Activated CD8-positive, alpha-beta memory T cell treated with anti-CD3 and anti-CD28 coated beads, Interleukin-2, amount 50 U/mL, for 24 hours (primary cell): Measurements from ENCODE around the gene SULT2B1.
"Not testable (repeated sequence)": the region's sequence is repeated elsewhere in the genome, so short reads cannot be mapped to it uniquely, and the experiment has no call there.

Source experiments
- DNase-seq: peaks from one replicate; pipeline ENCODE4 v3.0.0-alpha.2; 2020; ENCODE audit errors: extremely low read depth

Gene SULT2B1

DNA sequence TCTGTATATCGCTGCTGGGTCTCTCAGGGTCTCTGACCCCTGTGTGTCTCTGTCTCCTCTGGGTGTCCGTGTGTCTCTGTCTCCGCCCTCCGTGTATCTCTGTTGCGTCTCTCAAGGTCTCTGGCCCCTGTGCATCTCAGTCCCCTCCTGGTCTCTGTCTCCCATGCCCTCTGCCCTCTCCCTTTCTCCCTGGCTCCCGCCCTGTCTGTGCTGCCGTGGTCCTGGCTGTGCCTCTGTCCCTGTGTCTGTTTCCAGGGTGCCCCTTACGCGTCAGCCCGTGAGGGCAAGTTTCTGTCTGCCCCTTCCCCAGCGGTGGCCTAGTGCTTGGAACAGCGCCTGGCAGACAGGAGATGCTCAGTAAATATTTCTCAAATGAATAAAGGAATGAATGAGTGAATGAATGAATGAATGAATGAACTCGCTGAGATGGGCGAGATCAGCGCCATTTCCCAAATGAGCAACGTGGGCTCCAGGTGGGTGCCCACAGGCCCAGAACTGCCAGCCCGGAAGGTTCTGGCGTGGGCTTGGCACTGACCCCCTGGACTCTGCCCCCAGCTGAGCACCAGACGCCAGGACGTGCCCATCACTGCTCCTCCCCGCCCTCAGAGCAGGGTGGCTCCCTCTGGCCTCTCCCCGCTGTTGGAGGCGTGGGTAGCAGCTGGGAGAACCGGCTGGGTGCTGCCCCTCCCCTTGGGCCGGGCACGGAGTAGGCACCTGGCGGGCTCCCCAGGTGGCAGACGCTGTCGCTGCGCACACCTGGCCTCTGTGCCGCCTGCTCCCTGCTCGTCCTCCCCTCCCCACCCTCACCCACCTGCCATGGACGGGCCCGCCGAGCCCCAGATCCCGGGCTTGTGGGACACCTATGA, at the start of gene SULT2B1:
TSS of gene SULT2B1 (plus strand) at position 736 of the 866 bp plus-strand sequence. CDS start at position 817, 81 bp downstream.
- DNase-seq, result no peak

DNA sequence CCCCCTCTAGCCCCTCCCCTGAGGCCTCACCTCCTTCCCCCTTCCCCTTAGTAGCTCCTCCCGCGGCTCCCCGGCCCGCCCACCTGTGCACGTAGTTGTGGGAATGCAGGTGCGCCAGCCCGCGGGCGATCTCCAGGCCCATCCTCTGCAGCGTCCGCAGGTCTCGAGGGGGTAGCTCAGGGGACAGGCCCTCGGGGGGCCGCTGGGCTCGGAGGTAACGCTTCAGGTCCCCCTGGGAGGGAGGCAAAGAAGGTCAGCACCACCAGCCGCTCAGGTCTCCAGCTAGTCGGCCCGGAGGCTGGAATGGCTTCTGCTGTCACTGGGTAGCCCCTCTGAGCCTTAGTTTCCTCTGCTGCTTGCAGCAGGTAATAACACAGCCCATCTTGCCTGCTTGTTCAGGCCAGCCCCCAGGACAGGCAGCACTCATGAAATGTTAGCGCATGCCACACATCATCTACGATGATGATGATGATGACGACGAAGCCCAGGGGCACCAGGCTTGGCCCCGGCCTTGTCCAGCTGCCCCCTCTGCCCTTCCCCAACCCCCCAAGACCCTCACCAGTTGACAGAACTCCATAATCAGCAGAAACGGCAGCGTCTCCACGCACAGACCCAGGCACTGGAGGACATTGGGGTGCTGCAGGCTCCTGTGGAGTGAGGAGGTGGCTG, 49.5 kb upstream of the SULT2B1 start:
- DNase-seq, result no peak

DNA sequence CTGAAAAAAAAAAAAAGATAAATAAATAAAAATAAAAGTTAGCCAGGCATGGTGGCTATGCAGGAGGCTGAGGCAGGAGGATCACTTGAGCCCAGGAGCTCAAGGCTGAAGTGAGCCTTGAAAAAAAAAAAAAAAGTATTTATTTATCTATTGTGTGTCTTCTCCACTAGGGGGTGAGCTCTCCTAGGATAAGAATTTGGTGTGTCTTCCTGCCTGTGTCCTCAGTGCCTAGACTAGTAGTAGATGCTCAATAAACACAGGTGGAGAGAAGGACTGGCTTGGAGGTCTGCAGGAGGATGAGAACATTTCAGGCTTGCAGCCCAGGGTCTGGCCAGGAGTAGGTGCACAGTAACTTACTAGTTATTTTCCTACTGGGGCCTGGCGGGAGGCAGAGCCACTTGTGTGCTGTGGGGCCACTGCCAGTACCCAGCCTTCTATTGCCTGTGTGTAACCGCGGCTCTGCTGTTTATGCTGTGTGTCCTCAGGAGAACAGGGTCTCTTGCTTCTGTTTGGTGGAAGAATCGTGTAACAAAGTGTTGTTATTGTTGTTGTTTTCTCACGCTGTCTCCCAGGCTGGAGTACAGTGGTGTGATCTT, 45.7 kb upstream of the SULT2B1 start:
- DNase-seq, result no peak

DNA sequence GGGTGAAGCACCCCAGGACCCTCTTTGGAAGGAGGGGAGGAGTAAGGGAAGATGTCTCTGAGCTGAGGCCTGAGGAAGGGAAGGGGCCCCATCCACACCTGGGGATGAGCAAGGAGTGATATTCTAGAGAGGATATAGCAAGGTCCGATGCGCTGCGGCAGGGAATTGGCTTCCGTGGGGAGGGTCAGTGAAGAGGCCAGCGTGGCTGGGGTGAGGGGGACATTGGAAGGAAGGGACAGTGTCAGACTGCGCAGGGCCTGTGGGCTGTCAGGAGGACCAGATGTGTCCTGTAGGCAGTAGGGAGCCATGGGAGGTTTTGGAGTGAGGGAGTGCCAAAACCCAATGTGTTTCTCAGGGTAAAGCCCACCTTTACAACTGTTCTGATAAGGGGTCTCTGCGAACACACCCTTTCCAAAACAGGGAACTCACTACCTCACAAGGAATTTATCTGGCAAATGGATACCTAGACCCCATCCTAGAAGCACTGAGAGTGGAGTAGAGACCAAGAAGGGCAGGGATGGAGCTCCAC, 44.0 kb upstream of the SULT2B1 start:
- no peak for DNase-seq

DNA sequence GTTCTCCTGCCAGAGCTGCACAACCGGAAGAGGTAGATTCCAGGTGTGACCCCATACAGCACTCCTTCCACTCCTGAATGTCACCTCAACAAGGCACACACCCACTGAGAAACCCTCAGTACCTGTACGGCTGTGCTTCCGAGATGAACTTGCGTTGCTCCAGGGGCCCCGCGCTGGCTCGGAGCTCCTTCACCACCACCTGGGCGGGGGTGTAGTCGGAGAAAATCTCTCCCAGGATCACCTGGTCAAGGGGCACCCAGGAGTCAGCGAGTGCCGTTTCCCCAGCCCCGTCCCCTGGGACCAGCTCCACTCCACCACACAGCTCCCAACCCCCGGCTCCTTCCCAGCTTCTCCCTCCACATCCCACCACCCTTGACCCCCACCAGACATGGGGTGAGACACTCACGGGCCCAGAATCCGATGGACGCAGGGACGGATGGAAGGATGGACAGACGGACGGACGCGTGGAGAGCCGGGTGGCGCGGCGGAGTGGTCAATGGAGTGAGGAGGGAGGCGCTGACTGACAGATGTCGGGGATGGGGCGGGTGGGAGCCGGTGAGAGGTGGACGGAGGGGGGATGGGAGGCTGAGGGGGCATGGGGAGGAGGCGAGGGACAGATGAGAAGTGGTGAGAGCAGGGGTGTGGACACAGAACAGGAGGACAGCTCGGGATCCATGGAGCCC, 43.1 kb upstream of the SULT2B1 start:
- DNase-seq, result no peak

DNA sequence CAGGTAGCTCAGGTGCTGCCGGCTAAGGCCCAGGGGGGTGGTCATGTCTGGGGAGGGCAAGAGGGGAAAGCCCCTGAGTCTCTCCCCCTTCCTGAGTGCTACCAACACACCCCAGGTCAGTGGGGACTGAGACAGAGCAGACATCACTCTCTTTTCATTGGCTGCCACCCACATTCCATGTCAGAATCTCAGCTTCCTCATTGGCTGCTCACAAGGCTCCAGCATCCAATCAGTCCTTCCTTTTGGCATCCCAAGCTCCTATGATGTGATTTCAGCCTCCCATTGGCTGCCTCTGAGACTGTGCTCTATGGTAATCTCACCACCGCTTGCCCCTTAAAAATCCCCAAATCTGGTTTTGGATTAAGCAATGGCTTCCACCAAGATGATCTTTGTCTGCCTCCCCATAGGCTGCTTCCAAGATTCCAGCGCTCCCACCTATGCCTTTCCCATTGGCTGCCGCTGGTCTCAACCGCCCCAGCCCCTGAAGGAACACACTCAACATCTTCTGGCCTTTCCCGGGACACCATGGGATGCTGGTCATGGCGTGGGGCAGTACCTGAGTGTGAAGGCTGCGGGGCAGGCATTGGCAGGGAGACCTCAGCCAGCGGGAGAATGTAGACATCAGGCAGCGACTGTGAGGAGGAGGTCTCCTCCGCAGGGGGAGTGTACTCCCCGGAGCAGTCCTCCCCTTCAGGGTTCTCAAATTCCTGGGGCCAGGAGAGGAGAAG, 42.3 kb upstream of the SULT2B1 start:
- DNase-seq, result no peak

DNA sequence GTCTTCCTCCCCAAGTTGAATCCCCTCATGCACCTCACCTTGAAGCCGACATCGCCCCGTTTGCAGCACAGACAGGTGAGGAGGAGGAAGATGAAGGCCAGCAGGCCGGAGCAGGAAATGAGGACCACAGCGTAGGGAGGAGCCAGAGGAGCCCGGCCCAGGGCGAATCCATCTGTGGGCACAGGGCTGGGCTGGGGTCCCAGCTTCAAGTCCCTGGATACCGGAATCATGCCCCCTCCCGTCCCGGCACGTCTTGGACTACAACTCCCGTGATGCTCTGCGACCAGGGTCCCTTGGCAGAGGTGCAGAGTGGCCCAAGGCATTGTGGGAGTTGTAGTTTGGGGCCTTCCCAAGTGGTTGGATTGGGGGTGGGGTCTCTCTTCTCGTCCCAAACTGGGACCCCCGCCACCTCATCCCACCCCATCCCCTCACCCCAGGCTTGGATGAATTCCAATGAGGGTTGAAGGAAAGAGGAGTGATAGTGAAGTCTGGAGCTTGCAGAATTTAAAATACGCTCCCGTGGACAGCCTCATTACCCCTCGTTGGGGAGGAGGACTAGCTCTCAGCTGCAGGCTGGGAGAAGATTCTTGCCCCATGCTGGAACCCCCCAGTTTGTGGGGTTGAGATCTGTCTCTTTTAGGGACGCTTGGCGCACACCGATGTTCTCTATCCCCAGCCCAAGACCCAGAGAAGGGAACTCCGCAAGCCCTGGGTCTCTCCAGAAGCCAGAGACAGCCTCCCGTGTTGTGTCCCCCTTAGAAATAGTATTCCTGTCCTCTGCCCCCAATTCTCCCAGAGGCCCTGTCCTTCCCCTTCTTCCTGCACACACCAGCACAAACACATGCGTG, 41.3 kb upstream of the SULT2B1 start:
- DNase-seq, result peak; percentile 58

DNA sequence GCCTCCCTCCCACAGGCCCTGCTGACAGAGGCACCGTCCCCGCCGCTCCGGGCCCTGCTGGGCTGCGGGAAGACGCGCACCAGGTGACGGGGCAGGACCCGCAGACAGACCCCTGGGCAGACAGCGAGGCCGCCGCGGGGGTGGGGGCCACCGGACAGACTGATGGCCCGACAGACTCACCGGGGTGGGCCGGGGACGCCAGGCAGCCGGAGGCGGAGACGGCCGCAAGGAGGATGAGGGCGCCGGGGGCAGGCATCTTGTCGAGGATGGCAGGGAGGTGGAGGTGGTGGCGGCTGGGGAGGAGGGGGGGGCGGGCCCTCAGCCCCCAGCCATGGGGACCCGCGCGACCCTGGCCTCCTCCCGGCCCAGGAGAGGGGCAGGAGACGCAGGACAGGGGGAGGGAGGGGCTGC, 40.6 kb upstream of the SULT2B1 start:
- DNase-seq, result no peak

DNA sequence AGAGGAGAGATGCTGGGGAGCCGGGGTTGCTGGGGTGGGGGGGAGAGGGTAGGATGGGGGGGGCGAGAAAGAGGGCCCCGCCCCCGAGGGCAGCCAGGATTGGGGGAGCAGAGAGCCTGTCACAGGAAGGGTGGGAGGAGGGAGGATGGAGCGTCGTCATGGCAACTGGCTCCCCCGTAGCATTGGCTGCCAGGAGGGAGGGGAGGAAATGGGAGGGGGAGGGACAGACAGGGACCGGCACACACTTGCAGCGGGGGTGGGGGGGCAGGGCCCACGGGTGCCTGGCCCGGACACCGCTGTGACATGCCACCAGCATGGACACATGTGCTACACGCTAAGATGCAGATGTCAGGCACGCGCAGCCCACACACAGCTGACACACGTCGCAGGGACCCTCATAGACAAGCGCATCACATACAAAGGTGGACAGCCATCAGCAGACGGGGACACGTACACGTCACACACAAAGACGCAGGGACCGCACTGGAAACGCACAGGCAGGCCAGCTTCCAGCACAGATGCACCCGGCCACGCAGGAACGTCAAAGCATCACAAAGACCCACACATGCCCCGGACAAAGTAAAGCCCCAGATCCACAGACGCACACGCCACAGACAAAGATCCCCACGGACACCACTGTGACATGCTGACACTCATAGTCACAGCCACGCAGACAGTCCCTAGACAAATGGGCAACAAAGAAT, 40.0 kb upstream of the SULT2B1 start, which contains the start of gene LMTK3:
TSS of gene LMTK3 (minus strand) at position 36 of the 704 bp plus-strand sequence. CDS start 259 bp downstream, outside the sequence.
- DNase-seq, result peak; percentile 50

DNA sequence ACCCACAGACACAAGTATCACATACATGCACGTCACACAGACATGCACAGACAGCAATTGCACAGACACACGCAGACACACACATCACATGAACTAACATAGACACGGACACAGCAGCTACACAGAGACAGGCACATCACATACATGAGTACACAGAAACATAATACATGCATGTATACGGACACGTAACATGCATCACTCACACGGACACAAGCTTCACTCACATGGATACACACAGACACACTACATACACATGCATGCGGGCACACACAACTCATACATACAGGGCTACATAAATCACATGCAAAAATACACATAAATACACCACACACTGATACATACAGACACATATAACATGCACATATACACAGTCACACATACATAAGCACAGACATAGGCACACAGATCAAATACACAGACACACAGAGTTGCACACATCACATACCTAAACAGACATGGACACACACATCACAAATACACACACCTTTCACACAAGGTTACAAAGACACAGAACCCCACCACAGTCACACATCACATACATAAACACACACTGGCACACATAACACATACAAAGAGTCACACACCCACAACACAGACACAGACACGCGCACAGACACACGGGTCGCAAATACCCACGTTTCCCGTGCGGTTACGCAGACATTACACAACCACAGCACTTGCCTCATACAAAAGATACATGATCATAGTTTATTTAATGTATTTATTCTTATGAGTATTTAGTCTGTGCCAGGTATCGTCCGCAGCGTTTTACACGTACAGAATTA, 39.3 kb upstream of the SULT2B1 start:
- DNase-seq, result no peak

DNA sequence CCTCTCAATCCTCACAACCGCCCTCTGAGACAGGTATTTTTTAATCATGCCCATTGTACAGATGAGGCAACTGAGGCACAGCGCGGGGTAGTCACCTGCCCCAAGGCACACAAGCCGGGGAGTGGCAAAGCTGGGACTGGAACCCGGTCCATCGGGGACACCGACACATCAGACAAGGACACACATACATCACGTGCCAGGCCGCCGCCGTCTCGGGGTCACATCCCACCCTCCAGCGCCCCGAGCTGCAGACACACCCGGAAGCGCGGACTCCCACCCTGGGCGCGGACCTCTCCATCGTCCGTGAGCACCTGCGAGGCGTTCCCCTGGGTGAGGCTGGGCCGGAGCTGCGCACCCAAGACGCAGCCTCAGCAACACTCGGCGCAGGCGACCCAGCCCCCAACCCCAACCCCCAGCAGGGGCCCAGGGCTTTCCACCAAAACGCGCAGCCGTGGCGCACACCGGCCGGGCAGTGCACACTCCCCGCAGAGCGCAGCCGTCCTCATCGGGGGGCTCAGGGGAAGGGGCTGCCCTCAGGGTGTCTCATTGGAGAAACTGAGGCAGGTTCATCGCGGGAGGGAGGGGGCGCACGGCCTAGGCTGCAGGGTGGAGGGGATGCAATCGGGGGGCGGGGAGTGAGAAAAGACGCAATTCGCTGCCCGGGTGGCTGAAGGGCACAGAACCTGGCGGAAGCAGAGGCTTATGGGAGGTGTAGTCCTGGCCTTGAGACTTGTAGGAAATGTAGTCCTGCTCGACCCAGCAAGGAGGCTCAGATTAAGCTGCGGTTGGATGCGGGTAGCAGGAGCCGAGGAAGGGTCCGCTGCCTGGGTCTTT, 38.5 kb upstream of the SULT2B1 start:
- DNase-seq, result peak; percentile 41

DNA sequence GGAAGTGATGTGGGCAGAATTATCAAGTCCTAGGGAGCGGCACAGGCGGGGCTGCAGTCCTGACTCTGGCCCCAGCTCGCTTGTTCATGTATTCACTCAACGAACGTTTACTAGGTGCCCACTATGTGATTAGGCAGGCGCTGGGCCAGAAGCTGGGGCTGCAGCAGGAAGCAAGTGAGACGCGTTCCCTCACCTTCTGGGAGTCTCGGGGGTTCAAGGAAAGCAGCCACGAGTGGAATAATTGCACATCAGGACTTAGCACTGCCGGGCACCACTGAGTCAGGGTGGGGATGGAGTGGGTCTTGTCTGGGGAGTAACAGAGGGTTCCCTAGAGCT, 37.9 kb upstream of the SULT2B1 start:
- no peak for DNase-seq

DNA sequence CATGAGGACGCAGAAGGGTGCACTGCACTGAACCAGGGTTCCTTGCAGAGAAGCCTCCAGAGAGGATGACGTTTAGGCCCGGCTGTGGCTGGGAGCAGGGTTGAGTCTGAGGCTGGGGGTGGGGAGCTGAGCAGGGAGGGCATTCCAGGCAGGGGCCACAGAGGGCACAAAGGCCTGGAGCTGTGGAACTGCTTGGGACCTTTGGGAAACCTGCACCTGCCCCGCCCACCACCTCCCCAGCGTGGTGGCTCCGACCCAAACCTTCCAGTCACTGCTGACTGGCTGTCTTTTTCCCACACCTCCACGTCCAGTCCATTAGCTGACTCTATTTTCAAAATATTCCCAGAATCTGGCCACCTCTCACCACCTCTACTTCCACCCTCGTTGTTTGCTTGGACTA, 35.4 kb upstream of the SULT2B1 start:
- no peak for DNase-seq

DNA sequence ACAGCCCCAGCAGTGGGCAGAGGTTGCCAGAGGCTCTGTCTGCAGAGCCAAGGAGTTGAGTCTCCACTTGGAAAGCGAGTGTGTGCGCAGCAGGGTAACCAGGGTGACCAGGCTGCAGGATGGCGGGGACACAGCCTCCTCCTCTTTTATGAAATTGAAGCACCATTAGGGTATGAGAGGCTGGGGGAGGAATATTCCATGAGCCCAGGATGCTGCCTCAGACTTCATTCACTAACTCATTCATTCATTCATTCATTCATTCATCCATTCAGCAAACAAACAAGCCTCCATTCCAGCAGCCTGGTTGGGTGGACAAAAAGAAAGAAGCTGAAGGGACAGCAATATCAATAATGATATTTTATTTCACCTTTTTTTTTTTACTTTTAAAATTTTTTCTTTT, 33.8 kb upstream of the SULT2B1 start:
- DNase-seq, result no peak

DNA sequence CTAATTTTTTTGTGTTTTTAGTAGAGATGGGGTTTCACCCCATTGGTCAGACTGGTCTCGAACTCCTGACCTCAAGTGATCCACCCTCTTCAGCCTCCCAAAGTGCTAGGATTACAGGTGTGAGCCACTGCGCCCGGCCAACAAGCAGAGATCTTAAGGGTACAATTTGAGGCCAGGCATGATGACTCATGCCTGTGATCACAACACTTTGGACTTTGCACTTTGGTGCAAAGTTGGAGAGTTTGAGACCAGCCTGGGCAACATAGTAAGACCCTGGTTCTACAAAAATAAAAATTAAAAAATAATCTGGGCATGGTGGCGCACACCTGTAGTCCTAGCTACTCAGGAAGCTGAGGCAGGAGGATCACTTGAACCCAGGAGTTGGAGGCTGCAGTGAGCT, 32.5 kb upstream of the SULT2B1 start:
- not testable (repeated sequence) for DNase-seq

DNA sequence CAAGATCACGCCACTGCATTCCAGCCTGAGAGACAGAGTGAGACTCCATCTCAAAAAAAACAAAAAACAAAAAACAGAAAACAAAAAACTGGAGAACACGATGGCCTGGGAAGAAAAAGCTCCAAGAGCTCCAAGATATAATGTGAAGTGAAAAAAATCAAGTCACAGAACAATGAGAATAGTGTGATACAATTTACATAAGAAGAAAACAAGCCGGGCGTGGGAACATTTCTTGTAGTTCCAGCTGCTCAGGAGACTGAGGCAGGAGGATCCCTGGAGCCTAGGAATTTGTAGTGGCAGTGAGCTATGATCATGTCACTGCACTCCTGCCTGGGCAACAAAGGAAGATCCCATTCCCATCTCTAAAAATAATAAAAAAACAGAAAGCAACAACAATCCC, 31.8 kb upstream of the SULT2B1 start:
- DNase-seq, result no peak

DNA sequence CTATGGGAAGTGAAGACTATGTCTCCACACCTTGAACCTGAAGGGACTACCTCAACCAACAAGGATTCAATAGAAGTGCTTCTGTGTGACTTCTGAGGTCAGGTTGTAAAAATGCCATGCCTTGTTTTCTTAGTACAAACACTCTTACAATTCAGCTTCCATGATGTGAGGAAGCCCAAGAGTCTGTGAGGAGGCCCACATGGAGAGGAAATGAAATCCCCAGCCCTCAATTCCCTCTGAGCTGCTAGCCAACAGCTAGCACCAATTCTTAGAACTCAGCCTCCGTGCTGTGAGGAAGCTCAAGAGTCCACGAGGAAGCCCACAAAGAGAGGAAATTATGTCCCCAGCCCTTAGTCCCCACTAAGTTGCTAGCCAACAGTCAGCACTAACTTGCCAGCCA, 27.8 kb upstream of the SULT2B1 start:
- DNase-seq, result no peak

DNA sequence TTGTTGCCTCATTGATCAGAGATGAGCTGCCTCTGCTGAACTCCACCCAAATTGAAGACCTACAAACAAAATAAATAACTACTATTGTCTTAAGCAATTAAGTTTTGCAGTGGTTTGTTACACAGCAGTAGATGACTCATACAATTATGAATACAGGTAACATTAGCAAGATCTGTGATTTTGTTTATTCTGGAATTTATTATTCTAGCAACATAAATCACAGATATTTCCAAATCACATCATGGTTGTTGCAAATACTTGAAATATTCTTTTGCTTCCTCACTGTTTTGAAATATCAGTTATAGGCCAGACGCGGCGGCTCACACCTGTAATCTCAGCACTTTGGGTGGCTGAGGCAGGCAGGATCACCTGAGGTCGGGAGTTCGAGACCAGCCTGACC, 27.2 kb upstream of the SULT2B1 start:
- DNase-seq, result no peak
